AG10803 (cell line): Measurements from ENCODE around the gene ALKBH4.
"Not testable (repeated sequence)": the region's sequence is repeated elsewhere in the genome, so short reads cannot be mapped to it uniquely, and the experiment has no call there.

Source experiments
- DNase-seq: peaks from one replicate; pipeline ENCODE4 v3.0.0; 2010; ENCODE audit warnings: low read depth
- H3K4me3 ChIP-seq: 2 replicates; pipeline ENCODE4 v1.5.1; 2011; ENCODE audit warnings: mild to moderate bottlenecking, low read length, control low read depth
- TF ChIP-seq, protein P1 (sequence below): conservative IDR thresholded peaks from 2 replicates; pipeline ENCODE4 v1.5.1; 2011; ENCODE audit warnings: mild to moderate bottlenecking, low read length, control low read depth, inconsistent platforms

The ALKBH4 gene

DNA sequence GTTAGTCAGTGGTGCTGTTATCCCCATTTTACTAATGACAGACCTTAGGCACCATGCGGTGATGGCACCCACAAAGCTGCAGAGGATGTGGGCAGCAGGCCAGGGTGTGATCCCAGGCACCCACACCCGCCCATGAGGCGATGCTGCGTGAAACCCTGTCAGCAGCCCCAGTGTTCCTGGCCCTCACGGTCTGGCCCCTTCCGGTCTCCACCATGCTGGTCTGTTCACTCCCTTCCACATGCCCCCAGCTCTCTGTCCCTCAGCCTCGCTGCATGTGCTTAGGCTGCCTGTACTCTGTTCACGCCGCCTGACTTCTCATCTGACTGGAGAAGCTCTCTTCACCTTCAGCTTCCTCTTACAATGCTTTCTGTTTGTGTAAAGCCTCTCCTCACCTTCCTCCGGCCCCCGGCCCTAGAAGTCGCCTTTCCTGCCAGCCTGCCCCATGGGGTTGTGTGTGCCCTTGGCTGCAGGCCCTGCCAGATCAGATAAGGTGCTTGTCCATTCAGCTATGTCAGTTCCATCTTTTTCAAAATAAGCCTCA is 48.9 kb downstream of the ALKBH4 start:
- DNase-seq: no peak
- TF ChIP-seq, protein P1, sequence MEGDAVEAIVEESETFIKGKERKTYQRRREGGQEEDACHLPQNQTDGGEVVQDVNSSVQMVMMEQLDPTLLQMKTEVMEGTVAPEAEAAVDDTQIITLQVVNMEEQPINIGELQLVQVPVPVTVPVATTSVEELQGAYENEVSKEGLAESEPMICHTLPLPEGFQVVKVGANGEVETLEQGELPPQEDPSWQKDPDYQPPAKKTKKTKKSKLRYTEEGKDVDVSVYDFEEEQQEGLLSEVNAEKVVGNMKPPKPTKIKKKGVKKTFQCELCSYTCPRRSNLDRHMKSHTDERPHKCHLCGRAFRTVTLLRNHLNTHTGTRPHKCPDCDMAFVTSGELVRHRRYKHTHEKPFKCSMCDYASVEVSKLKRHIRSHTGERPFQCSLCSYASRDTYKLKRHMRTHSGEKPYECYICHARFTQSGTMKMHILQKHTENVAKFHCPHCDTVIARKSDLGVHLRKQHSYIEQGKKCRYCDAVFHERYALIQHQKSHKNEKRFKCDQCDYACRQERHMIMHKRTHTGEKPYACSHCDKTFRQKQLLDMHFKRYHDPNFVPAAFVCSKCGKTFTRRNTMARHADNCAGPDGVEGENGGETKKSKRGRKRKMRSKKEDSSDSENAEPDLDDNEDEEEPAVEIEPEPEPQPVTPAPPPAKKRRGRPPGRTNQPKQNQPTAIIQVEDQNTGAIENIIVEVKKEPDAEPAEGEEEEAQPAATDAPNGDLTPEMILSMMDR: no peak
- H3K4me3 ChIP-seq: no peak overlapping the region

DNA sequence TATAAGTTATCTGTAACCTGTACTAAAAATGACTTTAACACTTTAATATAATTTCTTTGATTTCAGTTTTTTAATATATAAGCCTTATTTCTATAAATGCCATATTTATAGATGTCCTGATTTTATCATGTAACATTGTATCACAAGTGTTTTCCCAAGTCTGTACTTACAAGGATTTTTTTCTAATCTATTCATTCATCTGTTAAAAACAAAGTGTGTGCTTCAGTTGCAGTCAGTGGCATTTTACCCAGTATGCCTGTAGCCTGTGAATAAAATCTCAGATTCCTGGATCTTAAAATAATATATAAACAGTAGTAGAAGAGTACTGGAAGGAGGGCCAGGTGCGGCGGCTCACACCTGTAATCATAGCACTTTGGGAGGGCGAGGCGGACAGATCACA is 51.1 kb downstream of the ALKBH4 start:
- TF ChIP-seq, protein P1: no peak
- no peak for DNase-seq
- no peak overlapping the region for H3K4me3 ChIP-seq

DNA sequence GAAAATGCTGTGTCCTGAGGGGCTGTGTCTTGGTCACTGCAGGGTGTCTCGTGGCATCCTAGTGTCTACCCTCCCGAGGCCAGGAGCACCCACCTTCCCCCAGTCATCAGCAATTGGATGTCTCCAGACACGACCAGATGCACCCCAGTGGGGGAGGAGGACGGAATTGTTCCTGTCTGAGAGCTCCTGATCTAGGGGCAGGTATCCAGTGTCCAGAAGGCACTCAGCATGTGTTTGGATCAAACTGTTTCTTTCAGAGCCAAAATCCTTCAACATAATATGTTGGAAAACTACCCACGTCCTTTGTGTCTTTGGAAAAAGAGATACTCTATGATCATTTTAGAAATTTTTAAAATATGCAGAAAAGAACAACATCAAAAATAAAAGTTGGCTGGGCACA is 51.6 kb downstream of the ALKBH4 start:
- no peak overlapping the region for H3K4me3 ChIP-seq
- TF ChIP-seq, protein P1: no peak
- DNase-seq: no peak

DNA sequence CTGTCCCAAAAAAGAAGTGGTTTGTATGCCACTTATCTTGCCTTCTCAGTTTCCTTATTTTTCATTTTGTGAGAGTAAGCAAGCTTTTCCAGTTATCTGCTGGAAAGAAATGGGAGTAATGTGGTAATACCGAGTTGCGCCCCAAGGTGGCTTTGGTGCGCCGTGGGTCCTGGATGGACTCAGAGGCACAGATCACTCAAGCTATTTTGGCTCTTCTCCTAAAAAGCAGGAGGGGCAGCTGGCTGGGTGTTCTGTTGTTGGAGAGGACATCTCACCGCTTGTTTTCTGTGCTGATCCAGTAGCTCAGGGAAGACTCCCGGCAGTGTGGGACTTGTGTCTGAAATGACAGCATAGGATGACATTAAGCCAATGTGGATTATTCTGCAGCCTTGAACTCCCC is 52.1 kb downstream of the ALKBH4 start:
- no peak overlapping the region for H3K4me3 ChIP-seq
- peak; percentile 25 for DNase-seq
- TF ChIP-seq, protein P1: peak; percentile 47

DNA sequence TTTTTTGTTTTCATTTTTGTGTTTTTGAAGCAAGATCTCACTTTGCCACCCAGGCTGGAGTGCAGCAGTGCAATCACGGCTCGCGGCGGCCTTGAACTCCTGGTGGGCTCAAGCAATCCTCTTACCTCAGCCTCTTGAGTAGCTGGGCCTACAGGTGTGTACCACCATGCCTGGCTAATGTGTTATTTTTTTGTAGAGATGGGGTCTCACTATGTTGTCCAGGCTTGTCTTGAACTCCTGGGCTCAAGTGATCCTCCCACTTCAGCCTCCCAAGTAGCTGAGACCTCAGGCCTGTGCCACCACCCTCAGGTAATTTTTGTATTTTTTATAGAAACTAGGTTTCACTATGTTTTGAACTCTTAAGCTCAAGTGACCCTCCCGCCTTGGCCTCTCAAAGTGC is 53.7 kb downstream of the ALKBH4 start:
- TF ChIP-seq, protein P1: no peak
- no peak overlapping the region for H3K4me3 ChIP-seq
- no peak for DNase-seq

DNA sequence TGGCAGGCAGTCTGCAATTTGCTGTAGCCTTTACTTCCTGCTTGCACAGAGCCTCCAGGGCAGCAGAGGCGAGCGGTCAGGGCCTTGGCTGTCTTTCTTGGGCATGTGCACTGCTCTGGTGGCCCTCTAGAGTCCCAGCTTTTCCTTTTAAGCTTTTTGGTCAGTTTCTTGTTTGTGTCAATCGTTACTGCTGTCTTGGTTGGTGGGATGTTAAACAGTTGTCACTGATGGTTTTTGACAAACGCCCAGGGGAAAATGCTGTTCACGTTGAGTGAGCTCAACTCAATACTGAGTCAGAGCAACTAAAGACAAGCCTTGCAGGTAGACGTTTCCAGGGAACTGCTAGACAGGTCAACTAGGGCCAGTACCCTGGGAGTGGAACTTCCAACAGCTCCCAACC is 54.5 kb downstream of the ALKBH4 start:
- H3K4me3 ChIP-seq: no peak overlapping the region
- TF ChIP-seq, protein P1: no peak
- DNase-seq: no peak

DNA sequence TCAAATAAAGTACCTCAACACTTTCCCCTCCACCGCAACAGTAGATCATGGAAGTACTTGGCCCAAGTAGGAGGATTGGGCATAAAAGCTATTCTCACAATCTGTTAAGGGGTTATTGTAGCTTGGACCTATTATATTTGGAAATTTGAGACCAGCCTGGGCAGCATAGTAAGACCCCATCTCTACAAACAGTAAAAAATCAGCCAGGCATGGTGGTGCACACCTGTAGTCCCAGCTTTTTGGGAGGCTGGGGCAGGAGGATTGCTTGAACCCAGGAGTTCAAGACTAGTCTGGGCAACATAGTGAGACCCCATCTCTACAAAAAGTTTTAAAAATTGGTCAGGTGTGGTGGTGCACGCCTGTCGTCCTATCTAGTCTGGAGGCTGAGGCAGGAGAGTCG is 55.3 kb downstream of the ALKBH4 start:
- TF ChIP-seq, protein P1: no peak
- H3K4me3 ChIP-seq: no peak overlapping the region
- DNase-seq: no peak

DNA sequence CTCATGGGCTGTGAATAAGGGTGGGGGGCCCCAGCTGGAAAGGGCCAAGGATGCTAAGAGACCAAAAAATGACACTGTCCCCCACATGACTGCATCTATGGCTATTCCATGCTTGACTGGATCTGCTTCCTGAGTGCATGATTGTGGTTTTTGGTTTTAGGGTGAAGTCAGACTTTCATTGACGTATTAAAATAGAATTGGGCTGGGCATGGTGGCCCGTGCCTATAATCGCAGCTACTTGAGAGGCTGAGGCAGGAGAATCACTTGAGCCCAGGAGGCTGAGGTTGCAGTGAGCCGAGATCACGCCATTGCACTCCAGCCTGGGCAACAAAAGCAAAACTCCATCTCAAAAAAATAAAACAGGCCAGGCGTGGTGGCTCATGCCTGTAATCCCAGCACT is 56.1 kb downstream of the ALKBH4 start:
- not testable (repeated sequence) for DNase-seq, H3K4me3 ChIP-seq
